Sigmoid colon (tissue), 4 donors: ENCODE measurements around the gene GATB.

Experiments used
- POLR2AphosphoS5 ChIP-seq, 4 donors: sonication (generic); formaldehyde crosslinking; IDR thresholded peaks; one replicate each; pipeline ENCODE4 v1.6.1; 2017; ENCODE audit warnings: antibody characterized with exemption in 4 of 4
- TF ChIP-seq, protein P1 (sequence below), 4 experiments: fragments of 450-650 bp in 3 of 4; fragments of 200-600 bp in 1 of 4; IDR thresholded peaks; one replicate each; pipeline ENCODE4 v1.5.1; 2016 to 2019; ENCODE audit warnings: antibody characterized with exemption in 4 of 4, mild to moderate bottlenecking in 3 of 4, moderate library complexity in 2 of 4

GRCh38 chr4:151675411-151675971, 85.3 kb downstream of the GATB start:
- TF ChIP-seq, protein P1, sequence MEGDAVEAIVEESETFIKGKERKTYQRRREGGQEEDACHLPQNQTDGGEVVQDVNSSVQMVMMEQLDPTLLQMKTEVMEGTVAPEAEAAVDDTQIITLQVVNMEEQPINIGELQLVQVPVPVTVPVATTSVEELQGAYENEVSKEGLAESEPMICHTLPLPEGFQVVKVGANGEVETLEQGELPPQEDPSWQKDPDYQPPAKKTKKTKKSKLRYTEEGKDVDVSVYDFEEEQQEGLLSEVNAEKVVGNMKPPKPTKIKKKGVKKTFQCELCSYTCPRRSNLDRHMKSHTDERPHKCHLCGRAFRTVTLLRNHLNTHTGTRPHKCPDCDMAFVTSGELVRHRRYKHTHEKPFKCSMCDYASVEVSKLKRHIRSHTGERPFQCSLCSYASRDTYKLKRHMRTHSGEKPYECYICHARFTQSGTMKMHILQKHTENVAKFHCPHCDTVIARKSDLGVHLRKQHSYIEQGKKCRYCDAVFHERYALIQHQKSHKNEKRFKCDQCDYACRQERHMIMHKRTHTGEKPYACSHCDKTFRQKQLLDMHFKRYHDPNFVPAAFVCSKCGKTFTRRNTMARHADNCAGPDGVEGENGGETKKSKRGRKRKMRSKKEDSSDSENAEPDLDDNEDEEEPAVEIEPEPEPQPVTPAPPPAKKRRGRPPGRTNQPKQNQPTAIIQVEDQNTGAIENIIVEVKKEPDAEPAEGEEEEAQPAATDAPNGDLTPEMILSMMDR (IDR thresholded peaks at IDR 0.05): no peak
- TF ChIP-seq POLR2AphosphoS5 (IDR thresholded peaks at IDR 0.05): no peak
